Measurements from ENCODE around the gene PRAMEF11.

PRAMEF11 gene

GRCh38 chr1:12774801-12775345 lies 56.3 kb downstream of the PRAMEF11 start:
- FAIRE-seq (no peak), DNase-seq (ENCODE audit: low spot score) (no peak)

Measured in RCC 7860 (cell line).